DND-41 (cell line): Measurements from ENCODE around the gene NPFFR1.

ENCODE experiments used
- CTCF ChIP-seq: IDR thresholded peaks from 2 replicates; pipeline ENCODE4 v1.5.1; 2012; ENCODE audit warnings: borderline replicate concordance, low read length, moderate library complexity, mild to moderate bottlenecking; ENCODE audit not compliant: poor library complexity, severe bottlenecking; ENCODE audit errors: extremely low read depth
- EZH2 ChIP-seq: IDR thresholded peaks from 3 replicates; pipeline ENCODE4 v1.6.1; 2012; ENCODE audit warnings: borderline replicate concordance, low read depth, mild to moderate bottlenecking, moderate library complexity, low read length, inconsistent platforms; ENCODE audit not compliant: severe bottlenecking

DNA sequence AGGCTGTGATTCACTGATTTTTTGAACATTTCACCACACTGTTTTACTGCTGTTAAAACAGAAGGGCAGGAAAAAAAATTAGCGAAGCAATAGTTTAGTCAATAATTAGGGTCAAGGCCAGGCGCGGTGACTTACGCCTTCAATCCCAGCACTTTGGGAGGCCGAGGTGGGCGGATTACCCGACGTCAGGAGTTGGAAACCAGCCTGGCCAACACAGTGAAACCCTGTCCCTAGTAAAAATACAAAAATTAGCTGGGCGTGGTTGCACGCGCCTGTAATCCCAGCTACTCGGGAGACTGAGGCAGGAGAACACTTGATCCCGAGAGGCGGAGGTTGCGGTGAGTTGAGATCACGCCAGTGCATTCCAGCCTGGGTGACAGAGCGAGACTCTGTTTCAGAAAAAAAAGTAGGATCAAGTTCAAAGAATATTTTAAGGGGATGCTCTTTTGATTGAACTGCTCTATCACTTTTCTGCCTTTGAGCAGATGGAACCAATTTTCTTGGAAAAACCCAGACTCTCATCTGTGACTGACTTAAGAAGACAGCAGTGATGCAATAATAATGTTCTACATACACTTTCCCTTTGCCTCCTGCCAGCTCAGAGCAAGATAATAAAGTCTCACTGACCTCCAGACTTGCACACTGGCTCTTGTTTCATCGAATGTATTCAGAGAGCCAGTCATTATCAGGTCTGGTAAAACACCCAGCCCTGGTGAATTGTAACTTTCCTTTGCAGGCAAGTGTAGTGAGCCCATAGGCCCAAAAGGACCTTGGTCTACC, 48.9 kb downstream of the NPFFR1 start:
- TF ChIP-seq CTCF = no peak
- no peak for TF ChIP-seq EZH2
